ENCODE results near the gene FAM120AOS. TPM values are rescaled to one million over a fixed set of nuclear protein-coding genes. Genes with fewer than 3 reads are reported as not detected.

The FAM120AOS gene
- total and polyA plus RNA-seq, 12 donors = 26.2 to 62.6 (median 46.6) TPM

- Histone ChIP-seq H3K27ac (no peak overlapping the region), H3K4me3 (no peak overlapping the region), H3K4me1 (replicated peaks in 1 of 2) (peaks cover 0 to 4% of the 10 kb centered on the region in 2 donors), H3K27me3 (no peaks in the 10 kb centered on the region), H3K9me3 (replicated peaks in 1 of 3) (no peaks in the 10 kb centered on the region), H3K36me3 (replicated peaks in 1 of 2) (peaks cover 0 to 6% of the 10 kb centered on the region in 2 donors)
- no peak for TF ChIP-seq POLR2A (IDR thresholded peaks at IDR 0.05)
- TF ChIP-seq CTCF (IDR thresholded peaks at IDR 0.05) = no peak
- WGBS, 4 donors = 97 to 99% (median 97%) methylated on average over 5 of the region's 5 CpGs
- intact Hi-C loops (cut with DNase I) = no loop called here
- DNase-seq = no peak
These were observed 34.9 kb upstream of the FAM120AOS start for GRCh38 chr9:93488244-93488643.

GRCh38 chr9:93486268-93486667 lies 32.9 kb upstream of the FAM120AOS start:
- Histone ChIP-seq H3K4me3 (no peak overlapping the region), H3K9me3 (replicated peaks in 1 of 3) (no peaks in the 10 kb centered on the region), H3K27ac (no peak overlapping the region), H3K4me1 (replicated peaks in 1 of 2) (peaks cover 0 to 13% of the 10 kb centered on the region in 2 donors), H3K36me3 (replicated peaks in 1 of 2) (peaks cover 0 to 6% of the 10 kb centered on the region in 2 donors), H3K27me3 (no peaks in the 10 kb centered on the region)
- TF ChIP-seq POLR2A (IDR thresholded peaks at IDR 0.05) (no peak), CTCF (IDR thresholded peaks at IDR 0.05) (no peak)
- 95 to 100% (median 98%) methylated on average over 1 of the region's 1 CpG for WGBS, 4 donors
- DNase-seq = no peak
- intact Hi-C loops (cut with DNase I) = no loop called here

- H3K27ac ChIP-seq = no peak overlapping the region
- 90 to 97% (median 92%) methylated on average over 2 of the region's 2 CpGs for WGBS, 4 donors
- H3K36me3 ChIP-seq (replicated peaks in 1 of 2) = peaks cover 0 to 6% of the 10 kb centered on the region in 2 donors
- DNase-seq = no peak
- H3K27me3 ChIP-seq = no peaks in the 10 kb centered on the region
- intact Hi-C loops (cut with DNase I) = no loop called here
- no peak for TF ChIP-seq CTCF (IDR thresholded peaks at IDR 0.05)
- TF ChIP-seq POLR2A (IDR thresholded peaks at IDR 0.05) = no peak
- no peaks in the 10 kb centered on the region for H3K9me3 ChIP-seq (replicated peaks in 1 of 3)
- H3K4me1 ChIP-seq (replicated peaks in 1 of 2) = peaks cover 0 to 13% of the 10 kb centered on the region in 2 donors
- no peak overlapping the region for H3K4me3 ChIP-seq
These were observed 30.1 kb upstream of the FAM120AOS start for GRCh38 chr9:93483497-93483896.

GRCh38 chr9:93480728-93481324 lies 27.4 kb upstream of the FAM120AOS start:
- H3K4me3 ChIP-seq = no peak overlapping the region
- WGBS, 4 donors = 93 to 94% (median 94%) methylated on average over 6 to 7 of the region's 7 CpGs
- H3K36me3 ChIP-seq (replicated peaks in 1 of 2) = peaks cover 0 to 6% of the 10 kb centered on the region in 2 donors
- intact Hi-C loops (cut with DNase I) = no loop called here
- H3K27me3 ChIP-seq = no peaks in the 10 kb centered on the region
- peaks cover 0 to 14% of the 10 kb centered on the region in 2 donors for H3K4me1 ChIP-seq (replicated peaks in 1 of 2)
- H3K27ac ChIP-seq = no peak overlapping the region
- no peak for DNase-seq
- TF ChIP-seq POLR2A (IDR thresholded peaks at IDR 0.05) = no peak
- no peak for TF ChIP-seq CTCF (IDR thresholded peaks at IDR 0.05)
- H3K9me3 ChIP-seq (replicated peaks in 1 of 3) = no peaks in the 10 kb centered on the region
